ENCODE results near the gene TOM1L2.

GRCh38 chr17:17889922-17890321, 82.3 kb downstream of the TOM1L2 start:
- TF ChIP-seq CTCF (IDR thresholded peaks at IDR 0.05), result no peak
- no peak for TF ChIP-seq POLR2A (IDR thresholded peaks at IDR 0.05)

Measured in uterus (tissue), 2 donors.